NB4 (cell line): ENCODE results near the gene GPR135.

ENCODE experiments used
- MYC ChIP-seq: IDR thresholded peaks from 2 replicates; pipeline ENCODE4 v1.6.1; 2011; ENCODE audit warnings: low read depth, low read length
- POLR2A ChIP-seq: IDR thresholded peaks from 2 replicates; pipeline ENCODE4 v1.6.1; 2011; ENCODE audit warnings: mild to moderate bottlenecking; ENCODE audit not compliant: insufficient read length; ENCODE audit errors: extremely low read depth
- TF ChIP-seq, protein P1 (sequence below): IDR thresholded peaks from one replicate; pipeline ENCODE4 v1.5.1; 2012; ENCODE audit warnings: low read depth, low read length

DNA sequence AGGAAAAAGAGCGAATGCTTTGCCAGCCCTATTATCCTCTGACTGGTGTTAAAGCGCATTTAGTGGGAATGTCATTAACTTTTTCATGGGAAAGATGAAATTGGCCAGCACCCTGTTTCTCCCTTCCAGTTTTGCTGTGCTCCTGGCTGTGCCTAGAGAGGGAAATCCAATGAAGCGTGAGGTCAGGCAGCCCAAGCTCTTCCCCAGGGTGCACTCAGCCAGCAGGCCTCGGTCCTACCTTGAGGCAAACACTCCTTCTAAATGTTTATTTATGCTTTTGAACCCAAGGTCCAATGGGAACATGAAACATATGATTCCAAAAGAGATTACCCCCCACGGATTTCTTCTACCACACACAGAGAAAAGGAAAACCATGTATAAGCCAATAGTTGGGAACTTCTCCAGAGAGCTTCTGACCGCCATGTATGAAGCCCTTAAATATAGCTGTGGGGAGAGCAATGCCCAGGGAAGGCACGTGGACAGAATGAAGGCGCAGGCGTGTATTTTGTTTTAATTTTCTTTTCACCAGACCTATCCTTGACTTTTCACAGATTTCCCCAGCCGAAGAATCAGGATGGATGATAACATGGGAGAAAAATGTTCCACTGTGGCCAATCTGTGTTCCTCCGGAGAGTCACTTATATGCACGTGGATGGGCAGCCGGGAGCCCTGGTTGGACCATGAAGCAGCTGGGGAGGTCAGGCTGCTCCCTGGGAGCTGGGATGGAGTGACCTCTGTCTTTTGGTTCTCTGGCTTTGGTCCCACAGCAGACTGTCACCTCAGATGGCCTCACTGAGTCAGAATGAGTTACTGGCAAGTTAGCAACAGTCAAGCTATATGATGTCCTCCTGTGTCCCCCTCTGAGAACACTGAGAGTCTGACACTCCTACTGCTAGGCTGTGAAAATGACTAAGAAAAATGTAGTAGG lies 37.3 kb downstream of the GPR135 start:
- TF ChIP-seq, protein P1, sequence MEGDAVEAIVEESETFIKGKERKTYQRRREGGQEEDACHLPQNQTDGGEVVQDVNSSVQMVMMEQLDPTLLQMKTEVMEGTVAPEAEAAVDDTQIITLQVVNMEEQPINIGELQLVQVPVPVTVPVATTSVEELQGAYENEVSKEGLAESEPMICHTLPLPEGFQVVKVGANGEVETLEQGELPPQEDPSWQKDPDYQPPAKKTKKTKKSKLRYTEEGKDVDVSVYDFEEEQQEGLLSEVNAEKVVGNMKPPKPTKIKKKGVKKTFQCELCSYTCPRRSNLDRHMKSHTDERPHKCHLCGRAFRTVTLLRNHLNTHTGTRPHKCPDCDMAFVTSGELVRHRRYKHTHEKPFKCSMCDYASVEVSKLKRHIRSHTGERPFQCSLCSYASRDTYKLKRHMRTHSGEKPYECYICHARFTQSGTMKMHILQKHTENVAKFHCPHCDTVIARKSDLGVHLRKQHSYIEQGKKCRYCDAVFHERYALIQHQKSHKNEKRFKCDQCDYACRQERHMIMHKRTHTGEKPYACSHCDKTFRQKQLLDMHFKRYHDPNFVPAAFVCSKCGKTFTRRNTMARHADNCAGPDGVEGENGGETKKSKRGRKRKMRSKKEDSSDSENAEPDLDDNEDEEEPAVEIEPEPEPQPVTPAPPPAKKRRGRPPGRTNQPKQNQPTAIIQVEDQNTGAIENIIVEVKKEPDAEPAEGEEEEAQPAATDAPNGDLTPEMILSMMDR, result no peak
- TF ChIP-seq POLR2A (no peak), MYC (no peak)
